ENCODE results near the gene ALDH3B2. TPM values are rescaled to one million over a fixed set of nuclear protein-coding genes. Genes with fewer than 3 reads are reported as not detected.

ALDH3B2 gene
- total and polyA plus RNA-seq, 2 of the 8 experiments (the other 6 are each of a cell fraction or from before 2014, with no cell fraction given), result not detected

DNA sequence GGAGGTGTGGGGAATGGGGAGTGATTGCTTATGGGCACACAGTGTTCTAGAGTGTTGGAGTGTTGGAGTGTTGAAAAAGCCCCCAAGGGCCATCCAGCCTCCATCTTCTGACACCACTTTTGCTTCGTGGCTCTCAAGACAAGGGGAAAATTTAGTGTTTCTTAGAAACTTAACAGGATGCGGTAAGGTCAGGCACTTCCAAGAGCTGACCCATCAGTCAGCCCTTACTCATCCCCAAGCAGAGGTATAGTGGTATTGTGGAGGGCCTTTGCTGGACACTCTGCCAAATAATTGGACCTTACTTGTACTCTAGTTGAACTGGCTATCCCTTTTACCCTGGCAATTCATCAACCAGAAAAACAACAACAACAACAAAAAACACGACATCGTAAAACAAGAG lies 14.8 kb upstream of the ALDH3B2 start (continued):
- TF ChIP-seq, protein P1, sequence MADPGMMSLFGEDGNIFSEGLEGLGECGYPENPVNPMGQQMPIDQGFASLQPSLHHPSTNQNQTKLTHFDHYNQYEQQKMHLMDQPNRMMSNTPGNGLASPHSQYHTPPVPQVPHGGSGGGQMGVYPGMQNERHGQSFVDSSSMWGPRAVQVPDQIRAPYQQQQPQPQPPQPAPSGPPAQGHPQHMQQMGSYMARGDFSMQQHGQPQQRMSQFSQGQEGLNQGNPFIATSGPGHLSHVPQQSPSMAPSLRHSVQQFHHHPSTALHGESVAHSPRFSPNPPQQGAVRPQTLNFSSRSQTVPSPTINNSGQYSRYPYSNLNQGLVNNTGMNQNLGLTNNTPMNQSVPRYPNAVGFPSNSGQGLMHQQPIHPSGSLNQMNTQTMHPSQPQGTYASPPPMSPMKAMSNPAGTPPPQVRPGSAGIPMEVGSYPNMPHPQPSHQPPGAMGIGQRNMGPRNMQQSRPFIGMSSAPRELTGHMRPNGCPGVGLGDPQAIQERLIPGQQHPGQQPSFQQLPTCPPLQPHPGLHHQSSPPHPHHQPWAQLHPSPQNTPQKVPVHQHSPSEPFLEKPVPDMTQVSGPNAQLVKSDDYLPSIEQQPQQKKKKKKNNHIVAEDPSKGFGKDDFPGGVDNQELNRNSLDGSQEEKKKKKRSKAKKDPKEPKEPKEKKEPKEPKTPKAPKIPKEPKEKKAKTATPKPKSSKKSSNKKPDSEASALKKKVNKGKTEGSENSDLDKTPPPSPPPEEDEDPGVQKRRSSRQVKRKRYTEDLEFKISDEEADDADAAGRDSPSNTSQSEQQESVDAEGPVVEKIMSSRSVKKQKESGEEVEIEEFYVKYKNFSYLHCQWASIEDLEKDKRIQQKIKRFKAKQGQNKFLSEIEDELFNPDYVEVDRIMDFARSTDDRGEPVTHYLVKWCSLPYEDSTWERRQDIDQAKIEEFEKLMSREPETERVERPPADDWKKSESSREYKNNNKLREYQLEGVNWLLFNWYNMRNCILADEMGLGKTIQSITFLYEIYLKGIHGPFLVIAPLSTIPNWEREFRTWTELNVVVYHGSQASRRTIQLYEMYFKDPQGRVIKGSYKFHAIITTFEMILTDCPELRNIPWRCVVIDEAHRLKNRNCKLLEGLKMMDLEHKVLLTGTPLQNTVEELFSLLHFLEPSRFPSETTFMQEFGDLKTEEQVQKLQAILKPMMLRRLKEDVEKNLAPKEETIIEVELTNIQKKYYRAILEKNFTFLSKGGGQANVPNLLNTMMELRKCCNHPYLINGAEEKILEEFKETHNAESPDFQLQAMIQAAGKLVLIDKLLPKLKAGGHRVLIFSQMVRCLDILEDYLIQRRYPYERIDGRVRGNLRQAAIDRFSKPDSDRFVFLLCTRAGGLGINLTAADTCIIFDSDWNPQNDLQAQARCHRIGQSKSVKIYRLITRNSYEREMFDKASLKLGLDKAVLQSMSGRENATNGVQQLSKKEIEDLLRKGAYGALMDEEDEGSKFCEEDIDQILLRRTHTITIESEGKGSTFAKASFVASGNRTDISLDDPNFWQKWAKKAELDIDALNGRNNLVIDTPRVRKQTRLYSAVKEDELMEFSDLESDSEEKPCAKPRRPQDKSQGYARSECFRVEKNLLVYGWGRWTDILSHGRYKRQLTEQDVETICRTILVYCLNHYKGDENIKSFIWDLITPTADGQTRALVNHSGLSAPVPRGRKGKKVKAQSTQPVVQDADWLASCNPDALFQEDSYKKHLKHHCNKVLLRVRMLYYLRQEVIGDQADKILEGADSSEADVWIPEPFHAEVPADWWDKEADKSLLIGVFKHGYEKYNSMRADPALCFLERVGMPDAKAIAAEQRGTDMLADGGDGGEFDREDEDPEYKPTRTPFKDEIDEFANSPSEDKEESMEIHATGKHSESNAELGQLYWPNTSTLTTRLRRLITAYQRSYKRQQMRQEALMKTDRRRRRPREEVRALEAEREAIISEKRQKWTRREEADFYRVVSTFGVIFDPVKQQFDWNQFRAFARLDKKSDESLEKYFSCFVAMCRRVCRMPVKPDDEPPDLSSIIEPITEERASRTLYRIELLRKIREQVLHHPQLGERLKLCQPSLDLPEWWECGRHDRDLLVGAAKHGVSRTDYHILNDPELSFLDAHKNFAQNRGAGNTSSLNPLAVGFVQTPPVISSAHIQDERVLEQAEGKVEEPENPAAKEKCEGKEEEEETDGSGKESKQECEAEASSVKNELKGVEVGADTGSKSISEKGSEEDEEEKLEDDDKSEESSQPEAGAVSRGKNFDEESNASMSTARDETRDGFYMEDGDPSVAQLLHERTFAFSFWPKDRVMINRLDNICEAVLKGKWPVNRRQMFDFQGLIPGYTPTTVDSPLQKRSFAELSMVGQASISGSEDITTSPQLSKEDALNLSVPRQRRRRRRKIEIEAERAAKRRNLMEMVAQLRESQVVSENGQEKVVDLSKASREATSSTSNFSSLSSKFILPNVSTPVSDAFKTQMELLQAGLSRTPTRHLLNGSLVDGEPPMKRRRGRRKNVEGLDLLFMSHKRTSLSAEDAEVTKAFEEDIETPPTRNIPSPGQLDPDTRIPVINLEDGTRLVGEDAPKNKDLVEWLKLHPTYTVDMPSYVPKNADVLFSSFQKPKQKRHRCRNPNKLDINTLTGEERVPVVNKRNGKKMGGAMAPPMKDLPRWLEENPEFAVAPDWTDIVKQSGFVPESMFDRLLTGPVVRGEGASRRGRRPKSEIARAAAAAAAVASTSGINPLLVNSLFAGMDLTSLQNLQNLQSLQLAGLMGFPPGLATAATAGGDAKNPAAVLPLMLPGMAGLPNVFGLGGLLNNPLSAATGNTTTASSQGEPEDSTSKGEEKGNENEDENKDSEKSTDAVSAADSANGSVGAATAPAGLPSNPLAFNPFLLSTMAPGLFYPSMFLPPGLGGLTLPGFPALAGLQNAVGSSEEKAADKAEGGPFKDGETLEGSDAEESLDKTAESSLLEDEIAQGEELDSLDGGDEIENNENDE (IDR thresholded peaks at IDR 0.05; ENCODE audit: insufficient replicate concordance, low read length), result no peak

Data from H1 (cell line).